Rectal smooth muscle tissue (tissue), 1 donor: ENCODE results near the gene HELQ.
A peak's percentile ranks its signal among the peaks of the same experiment; 100 is the strongest.
"Not testable (repeated sequence)": the region's sequence is repeated elsewhere in the genome, so short reads cannot be mapped to it uniquely, and the experiment has no call there.

Experiments used
- H3K27ac ChIP-seq: one replicate; pipeline ENCODE4 v1.7.0; 2013; ENCODE audit warnings: low read depth, low read length, inconsistent platforms
- H3K27me3 ChIP-seq: one replicate; pipeline ENCODE4 v1.7.0; 2013; ENCODE audit warnings: low read length; ENCODE audit not compliant: control insufficient read depth, insufficient read depth
- H3K36me3 ChIP-seq: one replicate; pipeline ENCODE4 v1.7.0; 2013; ENCODE audit warnings: low read length; ENCODE audit not compliant: control insufficient read depth, insufficient read depth
- H3K4me1 ChIP-seq: one replicate; pipeline ENCODE4 v1.7.0; 2013; ENCODE audit warnings: low read length; ENCODE audit not compliant: control insufficient read depth, insufficient read depth
- H3K4me3 ChIP-seq: one replicate; pipeline ENCODE4 v1.7.0; 2013; ENCODE audit warnings: low read length
- H3K9ac ChIP-seq: one replicate; pipeline ENCODE4 v1.7.0; 2013; ENCODE audit warnings: low read length

Gene HELQ, protein sequence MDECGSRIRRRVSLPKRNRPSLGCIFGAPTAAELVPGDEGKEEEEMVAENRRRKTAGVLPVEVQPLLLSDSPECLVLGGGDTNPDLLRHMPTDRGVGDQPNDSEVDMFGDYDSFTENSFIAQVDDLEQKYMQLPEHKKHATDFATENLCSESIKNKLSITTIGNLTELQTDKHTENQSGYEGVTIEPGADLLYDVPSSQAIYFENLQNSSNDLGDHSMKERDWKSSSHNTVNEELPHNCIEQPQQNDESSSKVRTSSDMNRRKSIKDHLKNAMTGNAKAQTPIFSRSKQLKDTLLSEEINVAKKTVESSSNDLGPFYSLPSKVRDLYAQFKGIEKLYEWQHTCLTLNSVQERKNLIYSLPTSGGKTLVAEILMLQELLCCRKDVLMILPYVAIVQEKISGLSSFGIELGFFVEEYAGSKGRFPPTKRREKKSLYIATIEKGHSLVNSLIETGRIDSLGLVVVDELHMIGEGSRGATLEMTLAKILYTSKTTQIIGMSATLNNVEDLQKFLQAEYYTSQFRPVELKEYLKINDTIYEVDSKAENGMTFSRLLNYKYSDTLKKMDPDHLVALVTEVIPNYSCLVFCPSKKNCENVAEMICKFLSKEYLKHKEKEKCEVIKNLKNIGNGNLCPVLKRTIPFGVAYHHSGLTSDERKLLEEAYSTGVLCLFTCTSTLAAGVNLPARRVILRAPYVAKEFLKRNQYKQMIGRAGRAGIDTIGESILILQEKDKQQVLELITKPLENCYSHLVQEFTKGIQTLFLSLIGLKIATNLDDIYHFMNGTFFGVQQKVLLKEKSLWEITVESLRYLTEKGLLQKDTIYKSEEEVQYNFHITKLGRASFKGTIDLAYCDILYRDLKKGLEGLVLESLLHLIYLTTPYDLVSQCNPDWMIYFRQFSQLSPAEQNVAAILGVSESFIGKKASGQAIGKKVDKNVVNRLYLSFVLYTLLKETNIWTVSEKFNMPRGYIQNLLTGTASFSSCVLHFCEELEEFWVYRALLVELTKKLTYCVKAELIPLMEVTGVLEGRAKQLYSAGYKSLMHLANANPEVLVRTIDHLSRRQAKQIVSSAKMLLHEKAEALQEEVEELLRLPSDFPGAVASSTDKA

DNA sequence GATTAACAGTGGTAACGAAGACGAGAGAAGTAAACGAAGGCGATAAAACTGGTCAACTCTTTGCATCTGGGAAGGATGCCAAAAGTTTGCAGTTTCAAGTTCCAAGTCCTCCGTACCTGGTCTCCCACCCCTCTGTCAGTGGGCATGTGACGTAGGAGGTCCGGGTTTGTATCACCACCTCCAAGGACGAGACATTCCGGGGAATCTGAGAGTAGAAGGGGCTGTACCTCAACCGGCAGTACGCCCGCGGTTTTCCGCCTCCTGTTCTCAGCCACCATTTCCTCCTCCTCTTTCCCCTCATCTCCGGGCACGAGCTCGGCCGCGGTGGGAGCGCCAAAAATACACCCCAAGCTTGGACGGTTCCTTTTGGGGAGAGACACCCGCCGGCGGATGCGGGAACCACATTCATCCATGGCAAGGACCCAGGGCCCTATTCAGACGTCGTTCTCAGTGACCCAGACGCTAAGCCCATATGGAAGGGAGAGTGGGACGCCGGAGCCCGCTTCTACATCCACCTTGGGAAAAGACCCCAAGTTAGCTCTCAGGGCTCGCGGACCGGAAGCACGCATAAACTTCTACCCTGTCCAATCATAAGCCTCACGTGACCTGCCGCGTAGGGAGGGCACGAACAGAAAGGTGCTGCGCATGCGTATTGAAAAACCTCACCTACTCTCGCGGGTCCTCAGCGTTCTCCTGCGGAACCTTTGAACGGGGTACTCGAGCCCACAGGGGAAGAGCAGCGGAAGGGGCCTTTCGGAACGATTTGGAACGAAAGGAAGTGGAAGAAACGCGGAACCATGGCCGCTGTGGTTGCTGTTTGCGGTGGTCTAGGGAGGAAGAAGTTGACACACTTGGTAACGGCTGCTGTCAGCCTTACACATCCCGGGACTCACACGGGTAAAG lies at the start of gene HELQ, which contains the start of gene MRPS18C:
HELQ (minus strand) TSS at position 543 of the 903 bp plus-strand sequence; CDS start at position 413, 130 bp downstream.
MRPS18C (plus strand) TSS at position 778 of the 903 bp plus-strand sequence; CDS start at position 798, 20 bp downstream.
- Histone ChIP-seq H3K9ac (peak within 1 kb of the TSS; percentile 97), H3K4me3 (peak within 1 kb of the TSS; percentile 96), H3K36me3 (no peaks in the 10 kb centered on the region), H3K27ac (peak within 1 kb of the TSS; percentile 98), H3K27me3 (no peaks in the 10 kb centered on the region), H3K4me1 (peaks cover 4% of the 10 kb centered on the region)

DNA sequence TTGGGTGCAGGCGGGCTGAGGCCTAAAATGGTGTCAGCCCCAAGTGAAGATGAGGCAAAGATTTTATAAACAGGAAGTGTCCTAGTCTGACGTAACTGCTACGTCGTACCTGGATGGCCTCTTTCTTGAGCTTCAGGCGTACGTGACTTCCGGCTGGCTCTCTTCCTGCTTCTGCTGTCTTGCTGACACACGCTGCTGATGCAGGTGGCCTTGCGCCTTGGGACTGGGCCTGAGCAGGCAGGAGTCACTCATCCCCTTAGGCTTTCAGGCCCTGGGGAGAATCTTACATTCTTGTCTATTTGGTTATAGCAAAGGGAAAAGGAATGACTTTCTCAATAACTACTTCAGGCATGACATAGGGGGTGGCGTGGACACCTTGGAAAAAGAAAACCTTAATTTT lies 49.4 kb upstream of the HELQ start:
- no peak overlapping the region for H3K4me3 ChIP-seq
- no peak overlapping the region for H3K27ac ChIP-seq
- no peaks in the 10 kb centered on the region for H3K27me3 ChIP-seq
- H3K9ac ChIP-seq = no peak overlapping the region
- no peaks in the 10 kb centered on the region for H3K36me3 ChIP-seq
- H3K4me1 ChIP-seq = no peaks in the 10 kb centered on the region

DNA sequence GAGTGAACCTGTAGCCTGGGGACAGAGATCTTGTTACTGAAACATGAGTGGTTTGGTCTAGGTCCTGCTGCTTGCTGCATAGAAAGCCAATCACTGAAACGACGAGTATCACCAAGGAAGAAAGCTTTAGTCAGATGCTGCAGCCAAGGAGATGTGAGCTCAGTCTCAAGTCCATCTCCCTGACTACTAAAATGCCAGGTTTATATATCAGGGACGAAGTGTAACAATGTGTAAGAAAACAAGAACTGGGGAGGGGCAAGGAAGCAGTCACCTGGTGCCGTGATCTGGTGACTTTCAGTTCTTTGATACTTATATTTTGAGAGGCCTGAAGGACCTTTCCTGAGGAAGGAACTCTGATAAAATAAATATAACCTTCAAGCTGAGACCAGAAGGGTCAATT lies 48.9 kb upstream of the HELQ start:
- Histone ChIP-seq H3K27ac (no peak overlapping the region), H3K4me1 (no peaks in the 10 kb centered on the region), H3K4me3 (no peak overlapping the region), H3K36me3 (no peaks in the 10 kb centered on the region), H3K9ac (no peak overlapping the region), H3K27me3 (no peaks in the 10 kb centered on the region)

DNA sequence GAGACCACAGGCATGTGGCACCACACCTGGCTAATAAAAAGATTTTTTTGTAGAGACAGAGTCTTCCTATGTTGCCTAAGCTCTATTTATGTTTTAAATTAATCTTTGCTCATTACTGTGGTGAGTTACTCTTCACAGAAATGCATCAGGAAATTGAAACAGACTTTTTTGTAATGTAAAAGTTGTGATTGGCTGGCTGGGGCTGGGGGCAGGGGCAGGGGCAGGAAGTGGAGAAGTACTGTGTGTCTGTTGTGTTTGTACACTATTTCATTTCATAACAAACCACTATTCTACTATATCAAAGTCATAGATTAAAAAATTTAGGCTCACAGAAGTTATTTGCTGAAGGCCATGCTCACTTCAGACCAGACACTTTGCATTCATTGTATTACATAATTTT lies 48.4 kb upstream of the HELQ start:
- Histone ChIP-seq H3K9ac (no peak overlapping the region), H3K4me3 (no peak overlapping the region), H3K36me3 (no peaks in the 10 kb centered on the region), H3K4me1 (no peaks in the 10 kb centered on the region), H3K27me3 (no peaks in the 10 kb centered on the region), H3K27ac (no peak overlapping the region)

DNA sequence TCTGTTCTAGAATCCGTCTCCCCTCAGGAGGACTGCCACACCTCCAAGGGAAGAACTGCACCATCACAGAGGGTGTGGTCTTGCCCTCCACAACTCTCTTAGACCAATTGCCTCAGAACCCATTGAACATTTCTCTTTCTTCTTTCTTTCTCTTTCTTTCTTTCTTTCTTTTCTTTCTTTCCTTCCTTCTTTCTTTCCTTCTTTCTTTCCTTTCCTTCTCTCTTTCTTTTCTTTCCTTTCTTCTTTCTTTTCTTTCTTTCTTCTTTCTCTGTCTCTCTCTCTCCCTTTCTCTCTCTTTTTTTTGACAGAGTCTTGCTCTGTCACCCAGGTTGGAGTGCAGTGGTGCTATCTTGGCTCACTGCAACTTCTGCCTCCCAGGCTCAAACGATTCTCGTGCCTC lies 46.0 kb upstream of the HELQ start:
- H3K4me1 ChIP-seq, H3K27ac ChIP-seq, H3K36me3 ChIP-seq, H3K4me3 ChIP-seq, H3K9ac ChIP-seq, H3K27me3 ChIP-seq: not testable (repeated sequence)

DNA sequence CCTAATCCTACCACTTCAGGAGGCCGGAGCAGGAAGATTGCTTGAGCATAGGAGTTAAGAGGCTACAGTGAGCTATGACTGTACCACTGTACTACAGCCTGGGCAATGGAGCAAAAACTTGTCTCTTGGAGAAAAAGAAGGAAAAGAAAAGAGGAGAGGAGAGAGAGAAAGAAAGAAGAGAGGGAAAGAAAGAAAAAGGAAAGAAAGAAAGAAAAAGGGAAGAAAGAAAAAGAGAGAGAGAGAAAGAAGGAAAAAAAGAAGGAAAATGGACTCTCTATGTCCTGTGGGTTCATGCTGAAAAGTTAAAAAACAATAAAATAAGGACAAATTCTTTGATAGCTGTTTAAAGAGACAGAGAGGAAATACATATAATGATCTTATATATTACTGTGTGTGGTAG lies 42.6 kb upstream of the HELQ start:
- Histone ChIP-seq H3K4me1 (no peaks in the 10 kb centered on the region), H3K27ac (no peak overlapping the region), H3K4me3 (no peak overlapping the region), H3K9ac (no peak overlapping the region), H3K27me3 (no peaks in the 10 kb centered on the region), H3K36me3 (no peaks in the 10 kb centered on the region)

DNA sequence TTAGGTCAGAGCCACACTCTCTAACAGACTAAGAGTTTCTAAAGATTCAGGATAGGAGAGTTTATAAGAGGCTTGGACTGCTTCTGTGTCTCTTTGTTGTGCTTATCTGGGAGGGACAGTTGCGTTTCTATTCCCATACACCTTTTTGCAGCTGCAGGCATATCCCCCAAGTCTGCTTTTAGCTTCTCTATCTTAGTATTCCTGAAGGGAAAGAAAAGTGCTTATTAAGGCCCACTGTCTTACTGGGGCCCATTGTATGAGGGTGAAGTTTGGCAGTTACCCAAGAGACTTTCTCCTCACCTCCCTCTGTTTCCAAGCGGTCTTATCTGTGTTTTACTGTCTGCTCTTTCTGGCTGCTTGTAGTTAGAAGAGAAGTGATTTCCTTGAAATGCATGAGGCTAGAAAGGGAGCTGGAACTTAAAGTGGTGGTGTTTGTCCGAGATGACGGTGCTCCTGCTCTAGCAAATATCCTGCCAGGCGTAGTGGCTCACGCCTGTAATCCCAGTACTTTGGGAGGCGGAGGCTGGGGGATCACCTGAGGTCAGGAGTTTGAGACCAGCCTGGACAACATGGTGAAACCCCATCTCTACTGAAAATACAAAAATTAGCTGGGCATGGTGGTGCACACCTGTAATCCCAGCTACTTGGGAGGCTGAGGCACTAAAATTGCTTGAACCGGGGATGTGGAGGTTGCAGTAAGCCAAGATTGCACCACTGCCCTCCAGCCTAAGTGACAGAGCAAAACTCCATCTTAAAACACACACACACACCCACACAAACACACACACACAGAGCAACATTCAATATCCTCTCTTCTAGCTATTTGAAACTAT lies 40.7 kb upstream of the HELQ start:
- not testable (repeated sequence) for H3K27me3 ChIP-seq, H3K27ac ChIP-seq, H3K4me1 ChIP-seq, H3K9ac ChIP-seq, H3K4me3 ChIP-seq, H3K36me3 ChIP-seq

DNA sequence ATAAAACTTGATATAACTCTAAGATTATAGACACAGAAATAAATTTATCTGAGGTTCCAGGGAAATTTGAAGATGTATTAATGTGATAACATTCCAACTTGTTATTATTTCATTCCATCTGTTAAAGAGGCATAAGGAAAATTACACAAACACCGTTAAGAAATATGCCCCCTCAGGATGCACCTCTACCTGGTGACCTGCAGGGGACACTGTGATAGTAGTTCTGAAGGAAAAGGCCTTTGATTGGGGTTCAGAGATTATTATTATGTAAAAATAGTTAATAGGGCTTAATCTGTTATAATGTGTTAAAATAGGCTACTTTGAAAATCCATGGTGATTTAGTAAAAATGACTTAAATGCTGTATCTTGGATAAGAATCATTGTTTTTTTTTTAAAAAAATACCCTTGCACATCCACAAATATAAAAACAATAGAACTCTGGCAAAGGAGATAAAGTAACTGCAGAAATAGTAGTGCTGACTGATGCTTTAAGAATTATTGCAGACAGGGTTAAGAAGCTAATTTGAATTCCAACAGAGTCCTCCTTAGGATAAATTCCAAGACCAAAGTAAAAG lies 35.3 kb upstream of the HELQ start:
- H3K27ac ChIP-seq = no peak overlapping the region
- no peaks in the 10 kb centered on the region for H3K27me3 ChIP-seq
- no peak overlapping the region for H3K9ac ChIP-seq
- no peak overlapping the region for H3K4me3 ChIP-seq
- H3K4me1 ChIP-seq = no peaks in the 10 kb centered on the region
- H3K36me3 ChIP-seq = no peaks in the 10 kb centered on the region

DNA sequence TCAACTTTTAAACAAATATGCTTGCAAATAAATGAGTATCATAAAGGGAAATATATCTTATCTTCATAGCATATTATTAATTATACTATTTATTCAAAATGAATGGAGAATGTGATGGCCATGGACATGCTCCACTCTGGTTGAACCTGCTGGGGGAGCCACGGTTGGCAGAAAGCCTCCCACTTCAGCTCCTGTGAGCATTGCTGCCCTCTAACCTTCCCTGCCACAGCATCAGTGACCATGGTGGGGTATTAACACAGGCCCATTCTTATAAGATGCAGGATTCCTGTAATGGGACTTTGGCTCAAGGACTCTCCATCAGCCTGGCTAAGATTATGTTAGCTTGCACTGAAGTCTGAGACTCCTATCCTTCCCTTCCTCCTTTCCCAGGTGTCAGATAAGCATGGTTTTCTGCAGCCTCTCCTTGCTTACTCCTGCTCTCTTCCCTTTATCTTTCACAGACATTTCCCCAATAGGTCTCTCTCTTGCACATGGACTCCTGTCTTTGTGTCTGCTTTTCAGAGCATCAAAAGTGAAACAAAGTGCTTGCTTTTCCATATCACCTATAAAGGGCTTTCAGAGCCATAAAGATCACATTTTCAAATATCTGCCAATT lies 34.2 kb upstream of the HELQ start:
- Histone ChIP-seq H3K27me3 (no peaks in the 10 kb centered on the region), H3K4me1 (peaks cover 3% of the 10 kb centered on the region), H3K4me3 (no peak overlapping the region), H3K27ac (no peak overlapping the region), H3K9ac (no peak overlapping the region), H3K36me3 (no peaks in the 10 kb centered on the region)

DNA sequence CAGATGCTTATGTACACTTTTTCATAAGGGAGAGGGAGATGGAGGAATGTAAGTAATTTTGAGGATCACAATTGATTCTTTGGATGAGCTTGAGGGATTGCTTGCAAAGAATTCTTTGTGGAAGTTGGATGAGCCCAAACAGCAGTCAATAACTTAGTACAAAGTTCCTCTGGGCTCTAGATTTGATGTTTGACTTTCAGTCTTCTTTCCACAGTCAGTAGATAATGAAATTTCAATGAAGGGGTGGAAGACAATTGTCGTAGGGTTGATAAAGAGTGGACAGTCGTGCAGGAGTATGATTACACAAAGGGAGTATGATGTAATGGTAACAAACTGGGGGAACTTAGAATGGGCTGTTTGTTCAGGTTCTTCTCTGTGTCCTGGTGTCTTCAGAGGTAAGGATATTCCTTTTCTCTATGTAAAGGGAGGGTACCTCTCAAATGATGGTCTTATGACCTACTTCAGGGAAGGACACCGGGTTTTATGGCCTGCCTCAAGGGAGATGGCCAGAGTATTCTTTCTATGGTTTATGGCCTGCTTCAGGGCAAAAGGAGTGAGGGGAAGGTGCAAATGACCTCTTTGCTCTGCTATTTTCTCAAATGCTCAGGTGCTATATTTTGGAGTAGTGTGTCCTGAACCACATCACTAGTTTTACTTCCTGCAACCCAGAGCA lies 31.0 kb upstream of the HELQ start:
- Histone ChIP-seq H3K4me1 (peaks cover 7% of the 10 kb centered on the region), H3K27ac (no peak overlapping the region), H3K9ac (no peak overlapping the region), H3K36me3 (no peaks in the 10 kb centered on the region), H3K27me3 (no peaks in the 10 kb centered on the region), H3K4me3 (no peak overlapping the region)
